ENCODE measurements around the gene SECTM1.

GRCh38 chr17:82285141-82285540, 48.4 kb downstream of the SECTM1 start:
- TF ChIP-seq EZH2 (IDR thresholded peaks at IDR 0.05; ENCODE audit: low read length, unreplicated experiment) (no peak), CTCF (conservative IDR thresholded peaks at IDR 0.05; ENCODE audit: low read depth, low read length) (no peak), EZH2phosphoT487 (IDR thresholded peaks at IDR 0.05; ENCODE audit: borderline replicate concordance, low read length) (no peak)

Measured in PC-3 (cell line).